ENCODE results near the gene TMEM178B.
"Not testable (repeated sequence)": the region's sequence is repeated elsewhere in the genome, so short reads cannot be mapped to it uniquely, and the experiment has no call there.

Gene TMEM178B

GRCh38 chr7:141356161-141356560 lies 282.3 kb downstream of the TMEM178B start:
- no peak for DNase-seq (ENCODE audit: low spot score)

GRCh38 chr7:141358386-141358785 lies 284.5 kb downstream of the TMEM178B start:
- DNase-seq (ENCODE audit: low spot score) = no peak

- DNase-seq (ENCODE audit: low spot score) = no peak
Observed at GRCh38 chr7:141359262-141359661, 285.4 kb downstream of the TMEM178B start.

- no peak for DNase-seq (ENCODE audit: low spot score)
Observed at GRCh38 chr7:141359740-141360415, 286.0 kb downstream of the TMEM178B start.

GRCh38 chr7:141360416-141360760 lies 286.5 kb downstream of the TMEM178B start:
- DNase-seq (ENCODE audit: low spot score) = no peak

- DNase-seq (ENCODE audit: low spot score) = no peak
Observed at GRCh38 chr7:141360803-141361202, 286.9 kb downstream of the TMEM178B start.

- DNase-seq (ENCODE audit: low spot score) = no peak
Observed at GRCh38 chr7:141361479-141361878, 287.6 kb downstream of the TMEM178B start.

- no peak for DNase-seq (ENCODE audit: low spot score)
Observed at GRCh38 chr7:141361960-141362359, 288.1 kb downstream of the TMEM178B start.

GRCh38 chr7:141362580-141363435 lies 288.9 kb downstream of the TMEM178B start:
- no peak for DNase-seq (ENCODE audit: low spot score)

- DNase-seq (ENCODE audit: low spot score) = no peak
Observed at GRCh38 chr7:141363748-141364147, 289.9 kb downstream of the TMEM178B start.

- no peak for DNase-seq (ENCODE audit: low spot score)
Observed at GRCh38 chr7:141366091-141366621, 292.3 kb downstream of the TMEM178B start.

- no peak for DNase-seq (ENCODE audit: low spot score)
Observed at GRCh38 chr7:141369422-141369821, 295.6 kb downstream of the TMEM178B start.

GRCh38 chr7:141370178-141370577 lies 296.3 kb downstream of the TMEM178B start:
- no peak for DNase-seq (ENCODE audit: low spot score)

- no peak for DNase-seq (ENCODE audit: low spot score)
Observed at GRCh38 chr7:141370650-141371049, 296.8 kb downstream of the TMEM178B start.

- no peak for DNase-seq (ENCODE audit: low spot score)
Observed at GRCh38 chr7:141374425-141374824, 300.6 kb downstream of the TMEM178B start.

GRCh38 chr7:141375442-141375841 lies 301.6 kb downstream of the TMEM178B start:
- no peak for DNase-seq (ENCODE audit: low spot score)

GRCh38 chr7:141377906-141378305 lies 304.0 kb downstream of the TMEM178B start:
- DNase-seq (ENCODE audit: low spot score) = no peak

GRCh38 chr7:141378405-141378804 lies 304.5 kb downstream of the TMEM178B start:
- DNase-seq (ENCODE audit: low spot score) = no peak

- DNase-seq (ENCODE audit: low spot score) = no peak
Observed at GRCh38 chr7:141381794-141382427, 308.0 kb downstream of the TMEM178B start.

GRCh38 chr7:141383356-141383755 lies 309.5 kb downstream of the TMEM178B start:
- DNase-seq (ENCODE audit: low spot score) = not testable (repeated sequence)

GRCh38 chr7:141386881-141387280 lies 313.0 kb downstream of the TMEM178B start:
- DNase-seq (ENCODE audit: low spot score) = no peak

GRCh38 chr7:141387521-141388217 lies 313.8 kb downstream of the TMEM178B start:
- DNase-seq (ENCODE audit: low spot score) = no peak

Data from CD4-positive, alpha-beta T cell treated with Interleukin-15 for 4 hours (primary cell).